CD14-positive monocyte (primary cell): ENCODE measurements around the gene ZNF23. TPM values are rescaled to one million over a fixed set of nuclear protein-coding genes. Genes with fewer than 3 reads are reported as not detected.

Experiments
- DNase-seq, 3 donors: peaks; one replicate each; pipeline ENCODE4 v3.0.0-alpha.2; 2011 to 2022
- H2AFZ ChIP-seq: 2 replicates; pipeline ENCODE4 v1.6.0; 2012; ENCODE audit warnings: mild to moderate bottlenecking, low read depth, low read length, inconsistent platforms; ENCODE audit not compliant: insufficient read depth, poor library complexity, severe bottlenecking
- H3K27ac ChIP-seq, 2 donors: 1 replicate in 1 of 2; 2 replicates in 1 of 2; pipeline ENCODE4 v1.5.1; 2012 to 2013; ENCODE audit warnings: low read length in 2 of 2, control low read depth in 1 of 2, inconsistent platforms in 1 of 2, low read depth in 1 of 2, mild to moderate bottlenecking in 1 of 2
- H3K27me3 ChIP-seq, 2 donors: one replicate each; pipeline versions ENCODE4 v1.6.0 to v1.6.1; 2011 to 2013; ENCODE audit warnings: low read length in 2 of 2; ENCODE audit not compliant: control insufficient read depth in 2 of 2, insufficient read depth in 2 of 2
- H3K36me3 ChIP-seq, 2 donors: replicated peaks in 1 of 2; 1 replicate in 1 of 2; 2 replicates in 1 of 2; pipeline versions ENCODE4 v1.5.1 to v1.6.1; 2012 to 2013; ENCODE audit warnings: low read length in 2 of 2, control low read depth in 1 of 2, inconsistent platforms in 1 of 2, mild to moderate bottlenecking in 1 of 2; ENCODE audit not compliant: insufficient read depth in 2 of 2, control insufficient read depth in 1 of 2
- H3K4me1 ChIP-seq, 2 donors: 1 replicate in 1 of 2; 2 replicates in 1 of 2; pipeline versions ENCODE4 v1.5.1 to v1.6.1; 2012 to 2013; ENCODE audit warnings: low read length in 2 of 2, control low read depth in 1 of 2, inconsistent platforms in 1 of 2, mild to moderate bottlenecking in 1 of 2, moderate library complexity in 1 of 2; ENCODE audit not compliant: insufficient read depth in 2 of 2, control insufficient read depth in 1 of 2
- H3K4me2 ChIP-seq: replicated peaks from 2 replicates; pipeline ENCODE3; 2012; ENCODE audit warnings: low read length, moderate library complexity, mild to moderate bottlenecking; ENCODE audit not compliant: poor library complexity, severe bottlenecking; ENCODE audit errors: extremely low read depth
- H3K4me3 ChIP-seq, 3 experiments: fragments of 200-600 bp in 1 of 3; sonication (generic) in 1 of 3; replicated peaks in 1 of 3; 1 replicate in 2 of 3; 2 replicates in 1 of 3; pipeline ENCODE4 v1.5.1; 2011 to 2013; ENCODE audit warnings: low read length in 3 of 3, mild to moderate bottlenecking in 3 of 3, control low read depth in 2 of 3, low read depth in 2 of 3, inconsistent platforms in 1 of 3, moderate library complexity in 1 of 3
- H3K79me2 ChIP-seq: 2 replicates; pipeline ENCODE4 v1.6.0; 2012; ENCODE audit warnings: mild to moderate bottlenecking, control low read depth, inconsistent platforms, low read length, moderate library complexity; ENCODE audit not compliant: insufficient read depth
- H3K9ac ChIP-seq: 2 replicates; pipeline ENCODE4 v1.6.0; 2017; ENCODE audit warnings: low read length, mild to moderate bottlenecking; ENCODE audit not compliant: insufficient read depth, poor library complexity, severe bottlenecking
- H3K9me3 ChIP-seq, 2 donors: replicated peaks in 1 of 2; 1 replicate in 1 of 2; 2 replicates in 1 of 2; pipeline versions ENCODE4 v1.5.1 to v1.6.1; 2012 to 2013; ENCODE audit warnings: low read length in 2 of 2, control low read depth in 1 of 2; ENCODE audit not compliant: control insufficient read depth in 1 of 2, insufficient read depth in 1 of 2
- H4K20me1 ChIP-seq: 2 replicates; pipeline ENCODE4 v1.6.0; 2012; ENCODE audit warnings: mild to moderate bottlenecking, low read length, control low read depth, moderate library complexity; ENCODE audit not compliant: insufficient read depth
- H3K27ac Mint-ChIP-seq, 7 donors: one replicate each; pipeline ENCODE4 v1.8.0; 2020; ENCODE audit warnings: mild to moderate bottlenecking in 7 of 7, mixed read lengths in 7 of 7, moderate library complexity in 6 of 7, inconsistent platforms in 2 of 7
- H3K27me3 Mint-ChIP-seq, 3 donors: one replicate each; pipeline ENCODE4 v1.8.0; 2021 to 2022; ENCODE audit warnings: low read depth in 3 of 3, mild to moderate bottlenecking in 3 of 3, mixed read lengths in 3 of 3, moderate library complexity in 3 of 3, inconsistent platforms in 1 of 3
- H3K36me3 Mint-ChIP-seq, 2 donors: one replicate each; pipeline ENCODE4 v1.8.0; 2020; ENCODE audit warnings: mixed read lengths in 2 of 2, inconsistent platforms in 1 of 2, mild to moderate bottlenecking in 1 of 2
- H3K4me1 Mint-ChIP-seq: one replicate; pipeline ENCODE4 v1.8.0; 2020; ENCODE audit warnings: mild to moderate bottlenecking, mixed read lengths
- H3K4me3 Mint-ChIP-seq, 2 donors: one replicate each; pipeline ENCODE4 v1.8.0; 2020; ENCODE audit warnings: mild to moderate bottlenecking in 2 of 2, mixed read lengths in 2 of 2, moderate library complexity in 1 of 2
- H3K9me3 Mint-ChIP-seq, 7 donors: one replicate each; pipeline ENCODE4 v1.8.0; 2020 to 2022; ENCODE audit warnings: mixed read lengths in 7 of 7, mild to moderate bottlenecking in 6 of 7, moderate library complexity in 6 of 7, inconsistent platforms in 2 of 7
- WGBS: methylation state at CpG from one replicate; pipeline ENCODE4 v1.1.5; 2013; ENCODE audit warnings: missing lambda C conversion rate; ENCODE audit not compliant: insufficient coverage; 5-methylcytosine and 5-hydroxymethylcytosine counted together
- intact Hi-C, 2 donors: fragments of 100-400 bp; cut with micrococcal nuclease; formaldehyde crosslinking; loops; one replicate each; pipeline versions ENCODE4 v1.15.0 to v1.15.1; 2023
- polyA plus RNA-seq, 3 donors: library from polyadenylated mRNA; depleted of rRNA in 1 of 3; unstranded in 2 of 3; stranded (reverse) in 1 of 3; fragments of 300-500 nt in 2 of 3; fragments of >200 nt in 1 of 3; fragmentation: Illumina TruSeq in 2 of 3; gene quantifications; 1 replicate in 2 of 3; 2 replicates in 1 of 3; pipeline ENCODE4 v1.2.3, GENCODE V29; 2012 to 2021
- TF ChIP-seq, protein P1 (sequence below): fragments of 200-600 bp; IDR thresholded peaks from one replicate; pipeline ENCODE4 v1.8.0; 2022; ENCODE audit warnings: antibody characterized with exemption, mild to moderate bottlenecking

The ZNF23 gene
- polyA plus RNA-seq, 3 donors: 2.1 to 3.9 (median 2.8) TPM

DNA sequence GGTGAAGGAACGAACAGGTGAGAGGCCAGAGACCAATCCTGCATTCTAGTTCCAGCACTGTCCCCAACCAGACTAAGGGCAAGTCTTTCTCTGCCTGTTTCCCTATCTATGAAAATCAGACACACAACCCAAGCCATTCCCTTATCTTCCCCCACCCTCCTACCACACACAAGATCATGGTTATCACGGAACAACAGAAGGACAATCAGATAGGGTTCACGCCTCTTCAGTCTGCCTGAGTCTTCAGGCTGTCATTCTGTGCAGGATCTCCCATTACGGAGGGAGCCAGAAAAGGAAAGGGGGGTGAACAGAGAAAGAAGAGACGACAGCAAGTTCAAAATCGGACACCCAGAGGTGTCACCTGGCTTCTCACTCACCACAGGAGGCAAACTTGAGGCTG is 31.3 kb downstream of the ZNF23 start:
- Mint-ChIP-seq H3K27ac (no peak overlapping the region), H3K9me3 (peaks cover 0 to 17% (median 6%) of the 10 kb centered on the region in 7 donors), H3K27me3 (peaks cover 20 to 27% (median 22%) of the 10 kb centered on the region in 3 donors), H3K4me3 (no peak overlapping the region), H3K36me3 (no peaks in the 10 kb centered on the region), H3K4me1 (no peaks in the 10 kb centered on the region)
- no peak for DNase-seq
- Histone ChIP-seq H3K9me3 (no peaks in the 10 kb centered on the region), H3K27ac (no peak overlapping the region), H3K9ac (no peak overlapping the region), H3K79me2 (no peaks in the 10 kb centered on the region), H3K27me3 (peaks cover 11 to 16% of the 10 kb centered on the region in 2 donors), H3K4me3 (no peak overlapping the region), H2AFZ (no peak overlapping the region), H3K36me3 (no peaks in the 10 kb centered on the region), H3K4me1 (no peaks in the 10 kb centered on the region), H3K4me2 (no peak overlapping the region), H4K20me1 (no peaks in the 10 kb centered on the region)
- TF ChIP-seq, protein P1, sequence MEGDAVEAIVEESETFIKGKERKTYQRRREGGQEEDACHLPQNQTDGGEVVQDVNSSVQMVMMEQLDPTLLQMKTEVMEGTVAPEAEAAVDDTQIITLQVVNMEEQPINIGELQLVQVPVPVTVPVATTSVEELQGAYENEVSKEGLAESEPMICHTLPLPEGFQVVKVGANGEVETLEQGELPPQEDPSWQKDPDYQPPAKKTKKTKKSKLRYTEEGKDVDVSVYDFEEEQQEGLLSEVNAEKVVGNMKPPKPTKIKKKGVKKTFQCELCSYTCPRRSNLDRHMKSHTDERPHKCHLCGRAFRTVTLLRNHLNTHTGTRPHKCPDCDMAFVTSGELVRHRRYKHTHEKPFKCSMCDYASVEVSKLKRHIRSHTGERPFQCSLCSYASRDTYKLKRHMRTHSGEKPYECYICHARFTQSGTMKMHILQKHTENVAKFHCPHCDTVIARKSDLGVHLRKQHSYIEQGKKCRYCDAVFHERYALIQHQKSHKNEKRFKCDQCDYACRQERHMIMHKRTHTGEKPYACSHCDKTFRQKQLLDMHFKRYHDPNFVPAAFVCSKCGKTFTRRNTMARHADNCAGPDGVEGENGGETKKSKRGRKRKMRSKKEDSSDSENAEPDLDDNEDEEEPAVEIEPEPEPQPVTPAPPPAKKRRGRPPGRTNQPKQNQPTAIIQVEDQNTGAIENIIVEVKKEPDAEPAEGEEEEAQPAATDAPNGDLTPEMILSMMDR: no peak
- intact Hi-C loops: no loop called here
- 94% methylated on average over 2 of the region's 6 CpGs for WGBS

DNA sequence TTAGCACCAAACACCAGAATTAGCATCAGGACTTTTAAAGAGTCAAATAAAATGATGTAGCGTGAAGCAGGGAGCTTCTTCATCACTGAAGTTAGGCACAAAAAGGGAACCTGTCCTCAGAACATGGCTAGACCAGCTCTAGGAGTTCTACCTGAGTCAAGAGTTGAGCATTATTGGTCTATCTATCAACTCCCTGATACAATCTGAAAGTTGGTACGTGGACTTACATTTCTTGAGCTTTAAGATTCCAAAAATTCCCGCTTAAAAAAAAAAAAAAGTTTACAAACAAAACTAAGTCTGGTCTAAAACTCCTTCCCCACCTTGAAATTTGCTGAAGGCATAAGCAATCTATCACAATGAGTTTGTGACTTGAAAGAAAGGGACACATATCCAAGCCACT is 32.5 kb downstream of the ZNF23 start:
- H3K9me3 Mint-ChIP-seq: peaks cover 0 to 17% (median 10%) of the 10 kb centered on the region in 7 donors
- Histone ChIP-seq H3K79me2 (no peaks in the 10 kb centered on the region), H3K4me1 (no peaks in the 10 kb centered on the region), H3K27me3 (peaks cover 17 to 27% of the 10 kb centered on the region in 2 donors), H3K27ac (no peak overlapping the region), H3K4me2 (no peak overlapping the region), H3K9ac (no peak overlapping the region), H3K36me3 (no peaks in the 10 kb centered on the region), H3K9me3 (no peaks in the 10 kb centered on the region), H3K4me3 (no peak overlapping the region), H4K20me1 (no peaks in the 10 kb centered on the region), H2AFZ (no peak overlapping the region)
- DNase-seq: no peak
- no peaks in the 10 kb centered on the region for H3K36me3 Mint-ChIP-seq
- WGBS: 80% methylated on average over 1 of the region's 3 CpGs
- H3K4me3 Mint-ChIP-seq: no peak overlapping the region
- no peak overlapping the region for H3K27ac Mint-ChIP-seq
- H3K27me3 Mint-ChIP-seq: peaks cover 30 to 39% (median 32%) of the 10 kb centered on the region in 3 donors
- TF ChIP-seq, protein P1: no peak
- H3K4me1 Mint-ChIP-seq: no peaks in the 10 kb centered on the region
- intact Hi-C loops: no loop called here
